Measurements from ENCODE around the gene HIF1A. TPM values are rescaled to one million over a fixed set of nuclear protein-coding genes. Genes with fewer than 3 reads are reported as not detected.

HIF1A gene
- total and polyA plus RNA-seq, 2 of the 13 experiments (the other 11 are each of a cell fraction or from before 2014, with no cell fraction given), result 41.0 to 126 TPM

DNA sequence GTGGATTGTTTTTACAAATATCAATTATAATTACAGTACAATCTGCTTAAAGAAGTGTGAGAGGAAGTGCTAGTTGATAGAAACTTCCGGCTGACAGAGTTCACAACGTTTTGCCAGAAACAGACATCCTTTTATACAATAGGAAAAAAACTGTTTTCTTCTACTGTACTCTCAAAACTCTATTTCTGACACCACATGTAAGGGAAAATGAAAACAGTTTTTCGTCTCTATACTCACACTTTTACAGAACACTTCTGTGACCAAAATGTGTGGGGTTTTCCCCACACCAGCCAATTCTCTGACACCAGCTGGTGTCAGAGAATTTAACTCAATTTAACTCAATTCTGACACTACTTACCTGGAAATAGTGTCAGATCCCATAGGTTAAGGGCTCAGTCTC is 24.2 kb upstream of the HIF1A start:
- Histone ChIP-seq H3K4me2 (ENCODE audit: low read depth, low read length) (no peak overlapping the region), H3K4me3 (replicated peaks in 1 of 3; ENCODE audit: insufficient read depth in 1 of 3, low read depth in 2 of 3, low read length in 3 of 3) (no peak overlapping the region), H3K4me1 (ENCODE audit: insufficient read depth, low read length) (peaks cover 9% of the 10 kb centered on the region), H3K9ac (ENCODE audit: insufficient read depth, low read depth, low read length) (no peak overlapping the region), H3K79me2 (ENCODE audit: insufficient read depth, low read length) (no peaks in the 10 kb centered on the region), H3K27ac (ENCODE audit: extremely low read length, insufficient read depth, low read length) (no peak overlapping the region), H3K27me3 (ENCODE audit: control insufficient read depth in 1 of 2, insufficient read depth in 2 of 2, low read length in 2 of 2) (peaks cover 0 to 9% of the 10 kb centered on the region in 2 experiments; a peak in 2 of 5 replicates), H3K9me3 (ENCODE audit: low read length) (no peaks in the 10 kb centered on the region), H4K20me1 (ENCODE audit: insufficient read depth, low read length) (no peaks in the 10 kb centered on the region), H3K36me3 (replicated peaks in 1 of 2; ENCODE audit: control insufficient read depth in 1 of 2, insufficient read depth in 2 of 2, low read length in 2 of 2) (no peaks in the 10 kb centered on the region), H2AFZ (ENCODE audit: low read length) (no peak overlapping the region)
- WGBS (ENCODE audit: low lambda C conversion rate), result 45% methylated on average over 3 of the region's 3 CpGs
- ChIA-PET CTCF (ENCODE audit: low intra/inter-chr PET ratio, low total read pairs) (no interaction called here), POLR2A (no interaction called here)
- BruUV-seq (replicated peaks), result no TSS peak
- no peak for DNase-seq (ENCODE audit: low spot score)
- FAIRE-seq, result no peak
- intact Hi-C loops (cut with micrococcal nuclease; ENCODE audit: unreplicated experiment), result no loop called here
- TF ChIP-seq TERF1 (CRISPR knock-in tag; IDR thresholded peaks at IDR 0.05) (no peak), BCL6 (CRISPR knock-in tag; IDR thresholded peaks at IDR 0.05) (no peak), ZNF354B (CRISPR knock-in tag; IDR thresholded peaks at IDR 0.05) (no peak), TFDP1 (CRISPR knock-in tag; IDR thresholded peaks at IDR 0.05; ENCODE audit: borderline replicate concordance) (no peak), ZNF567 (CRISPR knock-in tag; IDR thresholded peaks at IDR 0.05; ENCODE audit: borderline replicate concordance) (no peak), ZNF652 (CRISPR knock-in tag; IDR thresholded peaks at IDR 0.05; ENCODE audit: borderline replicate concordance, low read depth) (no peak)
- ATAC-seq, result no peak
- in situ Hi-C loops (cut with HindIII; ENCODE audit: extremely low pct_ligation_motif_present, low pct_unique_long_range_greater_than_20kb), result no loop called here

GRCh38 chr14:61672796-61673195 is 22.5 kb upstream of the HIF1A start:
- no peak for FAIRE-seq
- intact Hi-C loops (cut with micrococcal nuclease; ENCODE audit: unreplicated experiment), result no loop called here
- no peaks in the 10 kb centered on the region for H3K9me3 ChIP-seq (ENCODE audit: low read length)
- no TSS peak for BruUV-seq (replicated peaks)
- no peak for TF ChIP-seq ZNF770 (CRISPR knock-in tag; IDR thresholded peaks at IDR 0.05)
- TF ChIP-seq, protein P1, sequence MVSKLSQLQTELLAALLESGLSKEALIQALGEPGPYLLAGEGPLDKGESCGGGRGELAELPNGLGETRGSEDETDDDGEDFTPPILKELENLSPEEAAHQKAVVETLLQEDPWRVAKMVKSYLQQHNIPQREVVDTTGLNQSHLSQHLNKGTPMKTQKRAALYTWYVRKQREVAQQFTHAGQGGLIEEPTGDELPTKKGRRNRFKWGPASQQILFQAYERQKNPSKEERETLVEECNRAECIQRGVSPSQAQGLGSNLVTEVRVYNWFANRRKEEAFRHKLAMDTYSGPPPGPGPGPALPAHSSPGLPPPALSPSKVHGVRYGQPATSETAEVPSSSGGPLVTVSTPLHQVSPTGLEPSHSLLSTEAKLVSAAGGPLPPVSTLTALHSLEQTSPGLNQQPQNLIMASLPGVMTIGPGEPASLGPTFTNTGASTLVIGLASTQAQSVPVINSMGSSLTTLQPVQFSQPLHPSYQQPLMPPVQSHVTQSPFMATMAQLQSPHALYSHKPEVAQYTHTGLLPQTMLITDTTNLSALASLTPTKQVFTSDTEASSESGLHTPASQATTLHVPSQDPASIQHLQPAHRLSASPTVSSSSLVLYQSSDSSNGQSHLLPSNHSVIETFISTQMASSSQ (IDR thresholded peaks at IDR 0.05; ENCODE audit: low read depth), result peak; percentile 60
- TF ChIP-seq, protein P1 (CRISPR knock-in tag; IDR thresholded peaks at IDR 0.05; ENCODE audit: borderline replicate concordance), result peak; percentile 63; the same call in 1 of the 2 replicates
- no peaks in the 10 kb centered on the region for H4K20me1 ChIP-seq (ENCODE audit: insufficient read depth, low read length)
- peaks cover 9% of the 10 kb centered on the region for H3K4me1 ChIP-seq (ENCODE audit: insufficient read depth, low read length)
- WGBS (ENCODE audit: low lambda C conversion rate), result 10% methylated on average over 7 of the region's 7 CpGs
- no peak overlapping the region for H3K4me3 ChIP-seq (replicated peaks in 1 of 3; ENCODE audit: insufficient read depth in 1 of 3, low read depth in 2 of 3, low read length in 3 of 3)
- no peak overlapping the region for H3K9ac ChIP-seq (ENCODE audit: insufficient read depth, low read depth, low read length)
- in situ Hi-C loops (cut with HindIII; ENCODE audit: extremely low pct_ligation_motif_present, low pct_unique_long_range_greater_than_20kb), result no loop called here
- DNase-seq (ENCODE audit: low spot score), result no peak
- peak overlapping the region; percentile 32; the same call in 1 of the 2 replicates for H3K4me2 ChIP-seq (ENCODE audit: low read depth, low read length)
- peaks cover 0 to 9% of the 10 kb centered on the region in 2 experiments; a peak in 2 of 5 replicates for H3K27me3 ChIP-seq (ENCODE audit: control insufficient read depth in 1 of 2, insufficient read depth in 2 of 2, low read length in 2 of 2)
- no peaks in the 10 kb centered on the region for H3K79me2 ChIP-seq (ENCODE audit: insufficient read depth, low read length)
- no peak; the same call in 2 of the 3 replicates for ATAC-seq
- no peak overlapping the region for H2AFZ ChIP-seq (ENCODE audit: low read length)
- H3K27ac ChIP-seq (ENCODE audit: extremely low read length, insufficient read depth, low read length), result no peak overlapping the region
- no peaks in the 10 kb centered on the region for H3K36me3 ChIP-seq (replicated peaks in 1 of 2; ENCODE audit: control insufficient read depth in 1 of 2, insufficient read depth in 2 of 2, low read length in 2 of 2)
- CTCF ChIA-PET (ENCODE audit: low intra/inter-chr PET ratio, low total read pairs), result no interaction called here
- POLR2A ChIA-PET, result no interaction called here

Measured in HepG2 (cell line).